ENCODE measurements around the gene MTA2. TPM values are rescaled to one million over a fixed set of nuclear protein-coding genes. Genes with fewer than 3 reads are reported as not detected.

MTA2 gene
- polyA plus RNA-seq, 1 donor from 2014 or later, result 130 TPM

DNA sequence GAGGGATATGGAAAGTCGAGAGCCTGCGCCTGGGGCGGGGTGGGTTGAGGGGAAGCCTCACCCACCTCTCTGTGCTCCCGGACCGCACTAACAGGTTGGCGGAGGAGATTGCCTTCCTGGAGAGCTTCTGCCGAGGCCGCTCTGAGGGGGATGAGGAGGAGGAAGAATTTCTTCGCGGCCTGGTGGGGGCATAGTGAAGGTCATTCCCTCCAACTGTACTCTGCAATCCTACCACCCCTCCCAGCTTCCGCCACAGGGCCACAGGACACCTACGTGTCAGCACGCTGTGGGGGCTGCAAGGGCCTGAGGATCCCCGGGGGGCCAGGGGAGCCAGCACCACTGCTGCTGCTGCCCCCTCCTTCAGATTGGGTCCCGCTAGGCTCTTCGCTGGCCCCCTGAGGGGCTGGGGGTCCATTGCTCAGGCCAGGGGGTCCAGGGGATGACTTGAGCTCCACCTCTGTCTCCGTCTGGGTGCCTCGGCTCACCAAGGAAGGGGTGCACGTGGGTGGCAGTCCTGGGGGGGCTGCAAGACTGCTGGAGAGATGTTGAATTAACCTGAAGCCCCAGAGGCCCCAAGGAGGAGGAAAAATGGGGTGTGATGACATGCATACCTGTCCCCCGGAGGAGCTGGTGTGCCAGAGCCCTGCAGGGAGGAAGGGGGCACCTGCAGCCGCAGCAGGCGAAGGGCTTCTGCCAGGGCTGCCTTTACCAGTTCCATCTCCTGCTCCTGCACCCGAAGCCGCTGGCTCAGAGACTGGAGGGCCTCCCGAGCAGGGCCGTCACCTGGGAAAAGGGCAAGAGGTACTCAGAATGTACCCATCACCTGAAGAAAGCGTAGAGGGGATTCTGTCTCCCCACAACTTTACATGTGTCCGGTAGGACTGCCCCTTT is 9.4 kb upstream of the MTA2 start:
- no peak overlapping the region for H3K4me3 ChIP-seq (ENCODE audit: low read length)
- H3K4me2 ChIP-seq (ENCODE audit: low read length), result no peak overlapping the region
- H2AFZ ChIP-seq (ENCODE audit: low read depth, low read length), result no peak overlapping the region
- no peak overlapping the region for H3K9ac ChIP-seq (ENCODE audit: low read length)
- H3K27ac ChIP-seq (ENCODE audit: low read length), result no peak overlapping the region
- H3K36me3 ChIP-seq (ENCODE audit: insufficient read depth, low read length), result no peaks in the 10 kb centered on the region
- H3K9me2 ChIP-seq (ENCODE audit: insufficient read depth, low read length), result no peaks in the 10 kb centered on the region
- no peaks in the 10 kb centered on the region for H3K9me3 ChIP-seq (ENCODE audit: low read length)
- TF ChIP-seq EP300 (conservative IDR thresholded peaks at IDR 0.05; ENCODE audit: poor library complexity, severe bottlenecking) (no peak), RAD21 (conservative IDR thresholded peaks at IDR 0.05) (no peak), EZH2 (IDR thresholded peaks at IDR 0.05; ENCODE audit: borderline replicate concordance, insufficient read depth, low read length, poor library complexity, severe bottlenecking) (no peak), MXI1 (conservative IDR thresholded peaks at IDR 0.05; ENCODE audit: poor library complexity, severe bottlenecking) (no peak), POLR2AphosphoS5 (IDR thresholded peaks at IDR 0.05) (no peak), SMC3 (conservative IDR thresholded peaks at IDR 0.05; ENCODE audit: poor library complexity) (no peak), TAF1 (IDR thresholded peaks at IDR 0.05; ENCODE audit: low read depth) (no peak)
- TF ChIP-seq, protein P1, sequence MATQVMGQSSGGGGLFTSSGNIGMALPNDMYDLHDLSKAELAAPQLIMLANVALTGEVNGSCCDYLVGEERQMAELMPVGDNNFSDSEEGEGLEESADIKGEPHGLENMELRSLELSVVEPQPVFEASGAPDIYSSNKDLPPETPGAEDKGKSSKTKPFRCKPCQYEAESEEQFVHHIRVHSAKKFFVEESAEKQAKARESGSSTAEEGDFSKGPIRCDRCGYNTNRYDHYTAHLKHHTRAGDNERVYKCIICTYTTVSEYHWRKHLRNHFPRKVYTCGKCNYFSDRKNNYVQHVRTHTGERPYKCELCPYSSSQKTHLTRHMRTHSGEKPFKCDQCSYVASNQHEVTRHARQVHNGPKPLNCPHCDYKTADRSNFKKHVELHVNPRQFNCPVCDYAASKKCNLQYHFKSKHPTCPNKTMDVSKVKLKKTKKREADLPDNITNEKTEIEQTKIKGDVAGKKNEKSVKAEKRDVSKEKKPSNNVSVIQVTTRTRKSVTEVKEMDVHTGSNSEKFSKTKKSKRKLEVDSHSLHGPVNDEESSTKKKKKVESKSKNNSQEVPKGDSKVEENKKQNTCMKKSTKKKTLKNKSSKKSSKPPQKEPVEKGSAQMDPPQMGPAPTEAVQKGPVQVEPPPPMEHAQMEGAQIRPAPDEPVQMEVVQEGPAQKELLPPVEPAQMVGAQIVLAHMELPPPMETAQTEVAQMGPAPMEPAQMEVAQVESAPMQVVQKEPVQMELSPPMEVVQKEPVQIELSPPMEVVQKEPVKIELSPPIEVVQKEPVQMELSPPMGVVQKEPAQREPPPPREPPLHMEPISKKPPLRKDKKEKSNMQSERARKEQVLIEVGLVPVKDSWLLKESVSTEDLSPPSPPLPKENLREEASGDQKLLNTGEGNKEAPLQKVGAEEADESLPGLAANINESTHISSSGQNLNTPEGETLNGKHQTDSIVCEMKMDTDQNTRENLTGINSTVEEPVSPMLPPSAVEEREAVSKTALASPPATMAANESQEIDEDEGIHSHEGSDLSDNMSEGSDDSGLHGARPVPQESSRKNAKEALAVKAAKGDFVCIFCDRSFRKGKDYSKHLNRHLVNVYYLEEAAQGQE (IDR thresholded peaks at IDR 0.05; ENCODE audit: borderline replicate concordance), result no peak
- TF ChIP-seq, protein P2, sequence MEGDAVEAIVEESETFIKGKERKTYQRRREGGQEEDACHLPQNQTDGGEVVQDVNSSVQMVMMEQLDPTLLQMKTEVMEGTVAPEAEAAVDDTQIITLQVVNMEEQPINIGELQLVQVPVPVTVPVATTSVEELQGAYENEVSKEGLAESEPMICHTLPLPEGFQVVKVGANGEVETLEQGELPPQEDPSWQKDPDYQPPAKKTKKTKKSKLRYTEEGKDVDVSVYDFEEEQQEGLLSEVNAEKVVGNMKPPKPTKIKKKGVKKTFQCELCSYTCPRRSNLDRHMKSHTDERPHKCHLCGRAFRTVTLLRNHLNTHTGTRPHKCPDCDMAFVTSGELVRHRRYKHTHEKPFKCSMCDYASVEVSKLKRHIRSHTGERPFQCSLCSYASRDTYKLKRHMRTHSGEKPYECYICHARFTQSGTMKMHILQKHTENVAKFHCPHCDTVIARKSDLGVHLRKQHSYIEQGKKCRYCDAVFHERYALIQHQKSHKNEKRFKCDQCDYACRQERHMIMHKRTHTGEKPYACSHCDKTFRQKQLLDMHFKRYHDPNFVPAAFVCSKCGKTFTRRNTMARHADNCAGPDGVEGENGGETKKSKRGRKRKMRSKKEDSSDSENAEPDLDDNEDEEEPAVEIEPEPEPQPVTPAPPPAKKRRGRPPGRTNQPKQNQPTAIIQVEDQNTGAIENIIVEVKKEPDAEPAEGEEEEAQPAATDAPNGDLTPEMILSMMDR (IDR thresholded peaks at IDR 0.05; ENCODE audit: poor library complexity, severe bottlenecking), result no peak
- no peaks in the 10 kb centered on the region for H4K20me1 ChIP-seq (ENCODE audit: insufficient read depth)
- no peaks in the 10 kb centered on the region for H3K79me2 ChIP-seq (replicated peaks; ENCODE audit: insufficient read depth, low read length)
- peaks cover 8% of the 10 kb centered on the region for H3K27me3 ChIP-seq (ENCODE audit: insufficient read depth, low read depth, low read length)
- no peaks in the 10 kb centered on the region for H3F3A ChIP-seq (ENCODE audit: insufficient read depth, low read length, poor library complexity, severe bottlenecking)

DNA sequence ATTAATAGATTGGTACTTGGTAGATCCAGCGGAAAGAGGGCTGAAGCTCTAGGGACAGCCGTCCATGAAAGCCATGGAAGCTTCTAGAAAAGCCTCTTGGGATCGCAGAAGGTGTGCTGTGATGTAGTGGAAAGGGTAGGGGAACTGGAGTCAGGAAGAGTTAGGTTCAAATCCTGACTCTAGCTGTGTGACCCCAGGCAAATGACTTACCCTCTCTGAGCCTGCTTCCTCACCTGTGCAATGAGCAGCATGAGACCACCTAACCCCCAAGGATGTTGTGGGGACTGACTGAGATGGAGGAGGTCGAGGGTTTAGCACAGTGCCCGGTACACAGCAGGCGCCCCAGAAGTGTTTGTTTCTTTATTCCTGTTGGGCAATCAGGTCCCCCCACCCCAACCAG is 8.7 kb upstream of the MTA2 start:
- TF ChIP-seq, protein P2 (IDR thresholded peaks at IDR 0.05; ENCODE audit: poor library complexity, severe bottlenecking), result no peak
- TF ChIP-seq SMC3 (conservative IDR thresholded peaks at IDR 0.05; ENCODE audit: poor library complexity), result no peak
- no peak for TF ChIP-seq TAF1 (IDR thresholded peaks at IDR 0.05; ENCODE audit: low read depth)
- TF ChIP-seq POLR2AphosphoS5 (IDR thresholded peaks at IDR 0.05), result no peak
- TF ChIP-seq EP300 (conservative IDR thresholded peaks at IDR 0.05; ENCODE audit: poor library complexity, severe bottlenecking), result no peak
- no peak for TF ChIP-seq MXI1 (conservative IDR thresholded peaks at IDR 0.05; ENCODE audit: poor library complexity, severe bottlenecking)
- TF ChIP-seq RAD21 (conservative IDR thresholded peaks at IDR 0.05), result no peak
- no peak for TF ChIP-seq EZH2 (IDR thresholded peaks at IDR 0.05; ENCODE audit: borderline replicate concordance, insufficient read depth, low read length, poor library complexity, severe bottlenecking)
- TF ChIP-seq, protein P1 (IDR thresholded peaks at IDR 0.05; ENCODE audit: borderline replicate concordance), result no peak
- Histone ChIP-seq H4K20me1 (ENCODE audit: insufficient read depth) (no peaks in the 10 kb centered on the region), H3K9me2 (ENCODE audit: insufficient read depth, low read length) (no peaks in the 10 kb centered on the region), H2AFZ (ENCODE audit: low read depth, low read length) (no peak overlapping the region), H3F3A (ENCODE audit: insufficient read depth, low read length, poor library complexity, severe bottlenecking) (no peaks in the 10 kb centered on the region), H3K79me2 (replicated peaks; ENCODE audit: insufficient read depth, low read length) (no peaks in the 10 kb centered on the region), H3K9ac (ENCODE audit: low read length) (no peak overlapping the region), H3K9me3 (ENCODE audit: low read length) (no peaks in the 10 kb centered on the region), H3K36me3 (ENCODE audit: insufficient read depth, low read length) (no peaks in the 10 kb centered on the region), H3K27me3 (ENCODE audit: insufficient read depth, low read depth, low read length) (peaks cover 8% of the 10 kb centered on the region), H3K4me3 (ENCODE audit: low read length) (no peak overlapping the region), H3K27ac (ENCODE audit: low read length) (no peak overlapping the region), H3K4me2 (ENCODE audit: low read length) (no peak overlapping the region)
